IPS-NIHi7 (cell line): ENCODE data around the gene RBM7.

ENCODE experiments used
- DNase-seq: peaks from one replicate; pipeline ENCODE4 v3.0.0; 2012; ENCODE audit warnings: mixed read lengths; ENCODE audit errors: extremely low spot score

The RBM7 gene

GRCh38 chr11:114396916-114397315 lies 3.5 kb upstream of the RBM7 start:
- no peak for DNase-seq

- DNase-seq = no peak
These were observed 3.0 kb upstream of the RBM7 start for GRCh38 chr11:114397349-114397982.

- no peak for DNase-seq
These were observed 2.1 kb upstream of the RBM7 start for GRCh38 chr11:114398303-114398920.

GRCh38 chr11:114399490-114400215 lies 813 bp upstream of the RBM7 start:
- DNase-seq = peak; percentile 62

GRCh38 chr11:114400915-114401223 lies 403 bp downstream of the RBM7 start:
- DNase-seq = no peak

GRCh38 chr11:114401311-114401710 lies 845 bp downstream of the RBM7 start:
- no peak for DNase-seq

- DNase-seq = no peak
These were observed 12.5 kb downstream of the RBM7 start for GRCh38 chr11:114412946-114413345.

- no peak for DNase-seq
These were observed 13.5 kb downstream of the RBM7 start for GRCh38 chr11:114413958-114414357.

GRCh38 chr11:114416441-114416961 lies 16.0 kb downstream of the RBM7 start:
- DNase-seq = no peak

- no peak for DNase-seq
These were observed 25.8 kb downstream of the RBM7 start for GRCh38 chr11:114426280-114426679.

GRCh38 chr11:114430290-114430689 lies 29.8 kb downstream of the RBM7 start:
- no peak for DNase-seq

GRCh38 chr11:114432893-114433292 lies 32.4 kb downstream of the RBM7 start:
- DNase-seq = no peak

- DNase-seq = no peak
These were observed 32.9 kb downstream of the RBM7 start for GRCh38 chr11:114433376-114433775.

- DNase-seq = peak; percentile 41
These were observed 37.8 kb downstream of the RBM7 start for GRCh38 chr11:114438303-114438702.

- DNase-seq = peak; percentile 93
These were observed 39.0 kb downstream of the RBM7 start, which contains the start of gene REXO2 for GRCh38 chr11:114439229-114440120. Gene REXO2 (plus strand): TSS chr11:114439467. CDS start chr11:114439529, 62 bp downstream.

- DNase-seq = no peak
These were observed 39.8 kb downstream of the RBM7 start for GRCh38 chr11:114440121-114440860.

GRCh38 chr11:114440971-114441763 lies 40.7 kb downstream of the RBM7 start:
- no peak for DNase-seq

GRCh38 chr11:114441921-114442320 lies 41.5 kb downstream of the RBM7 start:
- DNase-seq = no peak

GRCh38 chr11:114442536-114442935 lies 42.1 kb downstream of the RBM7 start:
- no peak for DNase-seq

- no peak for DNase-seq
These were observed 47.0 kb downstream of the RBM7 start for GRCh38 chr11:114447444-114447843.
